Measurements from ENCODE around the gene ADGRL3.

- TF ChIP-seq ZNF133 (tag by site-specific recombination; IDR thresholded peaks at IDR 0.05) = no peak
- TF ChIP-seq, protein P1, sequence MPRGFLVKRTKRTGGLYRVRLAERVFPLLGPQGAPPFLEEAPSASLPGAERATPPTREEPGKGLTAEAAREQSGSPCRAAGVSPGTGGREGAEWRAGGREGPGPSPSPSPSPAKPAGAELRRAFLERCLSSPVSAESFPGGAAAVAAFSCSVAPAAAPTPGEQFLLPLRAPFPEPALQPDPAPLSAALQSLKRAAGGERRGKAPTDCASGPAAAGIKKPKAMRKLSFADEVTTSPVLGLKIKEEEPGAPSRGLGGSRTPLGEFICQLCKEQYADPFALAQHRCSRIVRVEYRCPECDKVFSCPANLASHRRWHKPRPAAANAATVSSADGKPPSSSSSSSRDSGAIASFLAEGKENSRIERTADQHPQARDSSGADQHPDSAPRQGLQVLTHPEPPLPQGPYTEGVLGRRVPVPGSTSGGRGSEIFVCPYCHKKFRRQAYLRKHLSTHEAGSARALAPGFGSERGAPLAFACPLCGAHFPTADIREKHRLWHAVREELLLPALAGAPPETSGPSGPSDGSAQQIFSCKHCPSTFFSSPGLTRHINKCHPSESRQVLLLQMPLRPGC (tag by site-specific recombination; IDR thresholded peaks at IDR 0.05) = no peak
- no peak for TF ChIP-seq YY1 (tag by site-specific recombination; IDR thresholded peaks at IDR 0.05)
- no peak for TF ChIP-seq ZNF211 (tag by site-specific recombination; IDR thresholded peaks at IDR 0.05; ENCODE audit: low read depth)
- no peak for TF ChIP-seq ZNF792 (tag by site-specific recombination; IDR thresholded peaks at IDR 0.05)
- no peak for TF ChIP-seq SALL2 (tag by site-specific recombination; IDR thresholded peaks at IDR 0.05; ENCODE audit: borderline replicate concordance)
- TF ChIP-seq TCF7L2 (IDR thresholded peaks at IDR 0.05; ENCODE audit: borderline replicate concordance, low read depth, low read length) = no peak
- no peak for TF ChIP-seq ZBTB26 (tag by site-specific recombination; optimal IDR thresholded peaks at IDR 0.05)
- TF ChIP-seq CTCF (tag by site-specific recombination; IDR thresholded peaks at IDR 0.05) = no peak
- TF ChIP-seq BCL11A (tag by site-specific recombination; IDR thresholded peaks at IDR 0.05; ENCODE audit: low read depth) = no peak
- no peak for TF ChIP-seq ZSCAN16 (tag by site-specific recombination; IDR thresholded peaks at IDR 0.05)
- TF ChIP-seq ZNF155 (tag by site-specific recombination; IDR thresholded peaks at IDR 0.05) = no peak
- no peak for TF ChIP-seq MYNN (tag by site-specific recombination; IDR thresholded peaks at IDR 0.05; ENCODE audit: borderline replicate concordance)
- no peak for TF ChIP-seq GLI4 (tag by site-specific recombination; IDR thresholded peaks at IDR 0.05)
Measured at GRCh38 chr4:61762722-61763627, 562.8 kb downstream of the ADGRL3 start.

All from HEK293 (cell line).